Ectodermal cell (in vitro differentiated cells): ENCODE results near the gene ELF5.

ENCODE experiments used
- H3K27ac ChIP-seq: 2 replicates; pipeline ENCODE4 v1.7.0; 2013; ENCODE audit warnings: mild to moderate bottlenecking, low read depth, low read length; ENCODE audit not compliant: insufficient read depth, poor library complexity, severe bottlenecking
- H3K27me3 ChIP-seq: 2 replicates; pipeline ENCODE4 v1.7.0; 2013; ENCODE audit warnings: mild to moderate bottlenecking, low read length; ENCODE audit not compliant: insufficient read depth, control insufficient read depth, poor library complexity, severe bottlenecking
- H3K36me3 ChIP-seq: one replicate; pipeline ENCODE4 v1.7.0; 2013; ENCODE audit warnings: low read length; ENCODE audit not compliant: control insufficient read depth, insufficient read depth
- H3K4me1 ChIP-seq: one replicate; pipeline ENCODE4 v1.7.0; 2013; ENCODE audit warnings: low read length; ENCODE audit not compliant: control insufficient read depth, insufficient read depth
- H3K4me3 ChIP-seq: 2 replicates; pipeline ENCODE4 v1.7.0; 2013; ENCODE audit warnings: low read depth, low read length, control low read depth; ENCODE audit not compliant: insufficient read depth
- H3K9me3 ChIP-seq: 2 replicates; pipeline ENCODE4 v1.7.0; 2013; ENCODE audit warnings: mild to moderate bottlenecking, low read length, moderate library complexity; ENCODE audit not compliant: control insufficient read depth
- WGBS, 2 experiments: methylation state at CpG; one replicate each; pipeline ENCODE4 v1.1.7; 2013; ENCODE audit warnings: missing lambda C conversion rate in 2 of 2; 5-methylcytosine and 5-hydroxymethylcytosine counted together

ELF5 gene

GRCh38 chr11:34495239-34495723 is 18.3 kb downstream of the ELF5 start:
- Histone ChIP-seq H3K9me3 (no peaks in the 10 kb centered on the region), H3K4me1 (no peaks in the 10 kb centered on the region), H3K27ac (no peak overlapping the region), H3K27me3 (no peaks in the 10 kb centered on the region), H3K4me3 (no peak overlapping the region), H3K36me3 (no peaks in the 10 kb centered on the region)
- WGBS, 2 experiments: 93 to 95% methylated on average over 11 of the region's 12 CpGs

DNA sequence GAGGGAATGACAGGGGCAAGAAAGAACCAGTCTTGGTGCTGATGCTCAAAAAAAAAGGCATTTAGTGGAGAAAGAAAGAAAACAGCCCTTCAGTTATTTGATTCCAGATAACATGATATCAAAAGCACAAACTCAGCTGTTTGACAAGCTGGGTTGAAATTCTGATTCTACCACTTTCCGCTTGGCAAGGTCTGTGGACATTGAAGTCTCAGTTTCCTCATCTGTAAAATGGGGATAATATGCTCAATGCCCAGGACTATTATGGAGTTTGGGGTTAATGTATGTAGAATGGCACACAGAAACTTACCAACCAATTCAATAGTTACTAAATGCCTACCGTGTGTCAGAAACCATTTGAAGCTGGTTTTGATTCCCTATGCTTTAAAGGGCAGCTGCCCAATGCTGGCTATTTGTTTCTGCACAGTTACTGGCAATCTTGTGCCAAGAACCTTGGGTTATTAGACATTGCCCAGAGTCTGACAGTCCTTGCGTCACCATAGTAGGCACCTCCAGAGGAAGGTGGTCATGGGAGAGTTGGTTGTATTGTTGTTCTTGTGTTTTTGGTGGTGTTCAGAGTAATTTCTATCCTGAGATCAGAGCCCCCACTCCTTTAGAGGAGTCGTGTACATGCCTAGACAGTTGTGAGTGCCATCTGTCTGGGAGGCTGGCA is 19.5 kb downstream of the ELF5 start:
- no peaks in the 10 kb centered on the region for H3K9me3 ChIP-seq
- no peaks in the 10 kb centered on the region for H3K27me3 ChIP-seq
- H3K4me1 ChIP-seq: no peaks in the 10 kb centered on the region
- H3K4me3 ChIP-seq: no peak overlapping the region
- H3K27ac ChIP-seq: no peak overlapping the region
- H3K36me3 ChIP-seq: no peaks in the 10 kb centered on the region
- WGBS, 2 experiments: 79 to 80% methylated on average over 4 of the region's 4 CpGs

- Histone ChIP-seq H3K36me3 (no peaks in the 10 kb centered on the region), H3K9me3 (no peaks in the 10 kb centered on the region), H3K4me3 (no peak overlapping the region), H3K4me1 (no peaks in the 10 kb centered on the region), H3K27ac (no peak overlapping the region), H3K27me3 (no peaks in the 10 kb centered on the region)
- WGBS, 2 experiments: 95% methylated on average over 8 of the region's 8 CpGs
These were observed 20.1 kb downstream of the ELF5 start for GRCh38 chr11:34493468-34493867.

DNA sequence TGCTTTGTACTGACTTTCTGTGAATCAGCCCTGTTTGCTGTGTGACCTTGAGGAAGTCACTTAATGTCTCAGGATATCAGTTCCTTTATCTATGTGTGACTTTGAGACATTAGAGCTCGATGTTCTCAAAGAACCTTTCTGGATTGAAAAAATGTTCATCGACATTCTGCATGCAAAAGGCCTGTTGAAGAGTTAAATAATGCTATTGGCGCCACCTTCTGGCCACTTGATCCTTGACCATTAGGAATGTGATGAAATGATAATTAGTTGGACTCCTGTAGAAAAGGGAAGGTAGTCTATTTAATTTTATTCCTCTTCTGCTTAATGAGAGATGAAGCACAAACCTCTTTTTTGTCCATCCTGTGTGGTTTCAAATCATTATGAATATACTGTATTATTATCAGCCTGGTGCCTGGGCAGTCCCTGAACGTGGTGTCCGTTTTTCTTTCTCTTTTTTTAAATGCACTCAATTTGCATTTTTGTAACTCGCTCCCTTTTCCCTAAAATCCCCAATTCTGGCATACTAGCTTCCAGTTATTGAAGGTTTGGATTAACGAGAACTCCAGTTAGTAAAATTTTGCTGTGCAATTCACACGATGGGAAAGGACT is 20.7 kb downstream of the ELF5 start:
- Histone ChIP-seq H3K27me3 (no peaks in the 10 kb centered on the region), H3K9me3 (no peaks in the 10 kb centered on the region), H3K27ac (no peak overlapping the region), H3K4me1 (no peaks in the 10 kb centered on the region), H3K36me3 (no peaks in the 10 kb centered on the region), H3K4me3 (no peak overlapping the region)
- 60 to 65% methylated on average over 8 of the region's 8 CpGs for WGBS, 2 experiments

GRCh38 chr11:34490304-34490703 is 23.3 kb downstream of the ELF5 start:
- no peaks in the 10 kb centered on the region for H3K36me3 ChIP-seq
- H3K4me3 ChIP-seq: no peak overlapping the region
- no peaks in the 10 kb centered on the region for H3K4me1 ChIP-seq
- WGBS, 2 experiments: 29 to 38% methylated on average over 2 of the region's 2 CpGs
- H3K27me3 ChIP-seq: no peaks in the 10 kb centered on the region
- no peaks in the 10 kb centered on the region for H3K9me3 ChIP-seq
- H3K27ac ChIP-seq: no peak overlapping the region

DNA sequence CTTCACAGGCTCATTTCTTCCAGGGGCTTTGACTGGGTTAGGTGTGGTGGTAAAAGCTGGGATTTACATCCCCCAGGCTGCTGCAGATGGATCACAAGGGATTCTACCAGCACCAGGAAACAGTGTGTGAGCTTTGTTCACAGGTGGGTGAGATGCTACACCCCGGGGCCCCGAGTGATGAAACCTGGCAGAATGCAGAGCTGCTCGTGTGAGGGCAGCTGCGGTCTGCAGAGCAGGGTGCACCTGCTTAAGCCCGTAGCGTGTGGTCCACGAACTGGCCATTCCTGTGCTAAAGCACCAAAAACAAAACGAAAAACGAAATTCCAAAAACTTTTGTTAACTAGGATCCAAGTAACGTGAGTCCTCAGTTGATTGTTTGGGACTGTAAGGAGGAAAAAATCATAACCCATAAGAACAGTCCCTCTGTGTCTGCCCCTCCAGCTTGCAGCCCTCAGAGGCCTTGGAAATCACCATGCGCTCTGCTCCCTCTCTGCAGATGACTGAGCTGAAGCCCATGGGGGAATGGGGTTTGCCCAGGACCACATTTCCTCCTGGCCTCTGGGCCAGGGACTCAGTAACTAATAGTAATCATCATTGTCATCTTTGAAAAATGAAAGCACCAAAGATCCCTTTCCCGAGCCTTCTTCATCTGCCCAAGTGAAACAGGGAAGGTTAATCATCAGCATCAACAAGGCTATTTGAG is 24.6 kb downstream of the ELF5 start:
- Histone ChIP-seq H3K4me1 (no peaks in the 10 kb centered on the region), H3K9me3 (no peaks in the 10 kb centered on the region), H3K27me3 (no peaks in the 10 kb centered on the region), H3K4me3 (no peak overlapping the region), H3K27ac (no peak overlapping the region), H3K36me3 (no peaks in the 10 kb centered on the region)
- 90 to 95% methylated on average over 12 of the region's 12 CpGs for WGBS, 2 experiments

DNA sequence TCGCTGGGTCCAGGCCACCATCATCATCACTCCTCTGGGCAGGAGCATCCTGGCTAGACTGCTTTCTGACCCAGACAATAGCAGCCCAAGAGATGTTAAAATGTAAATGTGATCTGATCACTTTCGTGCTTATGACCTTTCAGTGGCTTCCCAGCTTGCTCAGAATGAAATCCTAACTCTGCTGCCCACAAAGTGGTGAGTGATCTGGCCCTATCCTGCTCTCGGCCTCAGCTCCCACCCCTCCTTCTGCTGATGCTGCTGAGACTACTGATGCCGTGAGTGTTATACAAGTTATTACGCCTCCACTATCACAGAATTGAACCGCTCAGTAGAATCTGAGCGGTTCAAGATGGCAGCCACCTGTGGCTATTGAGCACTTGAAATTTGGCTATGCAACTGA is 26.2 kb downstream of the ELF5 start:
- Histone ChIP-seq H3K36me3 (no peaks in the 10 kb centered on the region), H3K27me3 (no peaks in the 10 kb centered on the region), H3K4me3 (no peak overlapping the region), H3K27ac (no peak overlapping the region), H3K9me3 (no peaks in the 10 kb centered on the region), H3K4me1 (no peaks in the 10 kb centered on the region)
- WGBS, 2 experiments: 95% methylated on average over 7 of the region's 7 CpGs

DNA sequence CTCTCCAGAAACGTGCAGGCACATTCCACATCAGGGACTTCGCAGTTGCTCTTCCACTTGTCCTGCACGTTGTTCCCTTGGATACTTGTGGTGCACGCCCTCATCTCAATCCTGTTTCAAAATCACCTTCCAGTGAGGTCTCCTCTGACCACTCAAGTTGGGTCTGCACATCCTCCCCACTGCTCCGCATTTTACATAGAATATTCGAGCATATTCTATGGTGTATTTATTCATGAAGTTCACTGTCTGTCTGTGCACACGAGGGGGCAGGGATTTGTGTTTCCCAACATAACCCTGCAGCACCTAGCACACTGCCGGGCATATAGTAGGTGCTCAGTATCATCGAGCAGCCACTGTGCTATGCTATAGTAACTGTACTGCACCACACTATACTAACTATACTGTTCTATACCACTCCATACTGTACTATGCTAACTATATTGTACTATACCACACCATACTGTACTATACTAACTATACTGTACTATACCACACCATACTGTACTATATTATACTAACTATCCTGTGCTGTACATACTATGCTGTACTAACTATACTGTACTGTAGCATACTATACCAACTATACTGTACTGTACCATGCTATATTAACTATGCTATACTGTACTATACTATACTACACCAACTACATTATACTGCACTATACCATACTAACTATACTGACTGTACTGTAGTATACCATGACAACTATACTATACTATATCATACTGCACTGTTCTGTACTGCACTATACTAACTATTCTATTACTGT is 30.3 kb downstream of the ELF5 start:
- H3K4me1 ChIP-seq: no peaks in the 10 kb centered on the region
- H3K4me3 ChIP-seq: no peak overlapping the region
- no peak overlapping the region for H3K27ac ChIP-seq
- WGBS, 2 experiments: 90 to 92% methylated on average over 9 of the region's 9 CpGs
- H3K27me3 ChIP-seq: no peaks in the 10 kb centered on the region
- H3K9me3 ChIP-seq: no peaks in the 10 kb centered on the region
- H3K36me3 ChIP-seq: no peaks in the 10 kb centered on the region

GRCh38 chr11:34481307-34481706 is 32.3 kb downstream of the ELF5 start:
- Histone ChIP-seq H3K36me3 (no peaks in the 10 kb centered on the region), H3K4me3 (no peak overlapping the region), H3K9me3 (no peaks in the 10 kb centered on the region), H3K27me3 (no peaks in the 10 kb centered on the region), H3K4me1 (no peaks in the 10 kb centered on the region), H3K27ac (no peak overlapping the region)
- WGBS, 2 experiments: 84 to 95% methylated on average over 3 of the region's 3 CpGs

DNA sequence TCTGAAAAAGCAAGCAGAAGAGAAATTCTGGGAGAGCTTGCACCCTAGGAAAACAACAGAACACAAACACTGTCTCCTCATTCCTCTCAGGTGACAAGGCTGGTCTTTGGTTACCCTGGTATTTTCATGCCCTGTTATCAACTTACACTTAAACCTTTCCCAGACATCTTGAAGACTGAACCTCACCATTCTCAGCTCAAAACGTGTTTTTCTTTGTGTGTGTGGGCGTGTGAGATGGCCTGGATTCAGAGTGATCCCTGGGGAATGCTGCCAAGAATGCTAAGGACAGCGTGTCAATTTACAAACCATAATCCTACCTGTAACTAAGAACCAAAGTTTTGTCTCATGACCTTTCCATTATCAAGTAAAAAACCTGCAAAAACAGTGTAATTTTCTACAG is 33.3 kb downstream of the ELF5 start:
- Histone ChIP-seq H3K4me1 (no peaks in the 10 kb centered on the region), H3K36me3 (no peaks in the 10 kb centered on the region), H3K4me3 (no peak overlapping the region), H3K27ac (no peak overlapping the region), H3K9me3 (no peaks in the 10 kb centered on the region), H3K27me3 (no peaks in the 10 kb centered on the region)
- WGBS, 2 experiments: 72 to 93% methylated on average over 2 to 3 of the region's 3 CpGs
